IMR-90 (cell line): ENCODE data around the gene PCBP3. TPM values are rescaled to one million over a fixed set of nuclear protein-coding genes. Genes with fewer than 3 reads are reported as not detected.

Experiments used
- ATAC-seq: fragments of 200-7000 bp; cut with Tn5 transposase; 2 replicates; pipeline ENCODE4 v1.9.1; 2020; ENCODE audit warnings: low read depth, mild to moderate bottlenecking, moderate library complexity
- BruUV-seq: library from RNA; stranded (reverse); fragments of 400-500 nt; replicated peaks from 2 replicates; lab custom pipeline; 2021; lab: Mats Ljungman, UMichigan
- CTCF ChIA-PET: fragments of 300-600 bp; formaldehyde crosslinking; extraction: SDS; loops from one replicate; lab custom pipeline; 2021; ENCODE audit warnings: antibody characterized with exemption; lab: Yijun Ruan, JAX
- POLR2A ChIA-PET: fragments of 300-600 bp; sonication (Branson Sonifier 250); formaldehyde crosslinking; loops from one replicate; lab custom pipeline; 2022; ENCODE audit warnings: antibody characterized with exemption; ENCODE audit not compliant: unreplicated experiment; lab: Charles Lee
- DNase-seq: peaks from one replicate; pipeline ENCODE4 v3.0.0; 2013
- H2AFZ ChIP-seq: replicated peaks from 2 replicates; pipeline ENCODE3; 2013; ENCODE audit warnings: low read length, mild to moderate bottlenecking; ENCODE audit not compliant: poor library complexity
- H2AK5ac ChIP-seq: 2 replicates; pipeline ENCODE4 v1.6.1; 2013; ENCODE audit warnings: low read depth, low read length, inconsistent platforms
- H2AK9ac ChIP-seq: replicated peaks from 2 replicates; pipeline ENCODE3; 2013; ENCODE audit warnings: mild to moderate bottlenecking, low read depth, low read length, moderate library complexity; ENCODE audit not compliant: poor library complexity
- H2BK120ac ChIP-seq: 2 replicates; pipeline ENCODE4 v1.6.1; 2013; ENCODE audit warnings: low read depth, low read length, inconsistent platforms
- H2BK15ac ChIP-seq: 3 replicates; pipeline ENCODE4 v1.6.1; 2013; ENCODE audit warnings: low read depth, low read length, inconsistent platforms
- H2BK20ac ChIP-seq: 2 replicates; pipeline ENCODE4 v1.6.1; 2013; ENCODE audit warnings: low read depth, mild to moderate bottlenecking, inconsistent platforms, low read length, moderate library complexity
- H2BK5ac ChIP-seq: 2 replicates; pipeline ENCODE4 v1.6.1; 2013; ENCODE audit warnings: mild to moderate bottlenecking, low read depth, low read length, inconsistent platforms; ENCODE audit not compliant: poor library complexity, severe bottlenecking
- H3K14ac ChIP-seq: replicated peaks from 2 replicates; pipeline ENCODE4 v1.6.1; 2013; ENCODE audit warnings: low read depth, low read length, inconsistent platforms
- H3K18ac ChIP-seq: 2 replicates; pipeline ENCODE4 v1.6.1; 2013; ENCODE audit warnings: low read depth, low read length, control low read depth
- H3K23ac ChIP-seq: 2 replicates; pipeline ENCODE4 v1.6.1; 2013; ENCODE audit warnings: low read depth, low read length, inconsistent platforms
- H3K27ac ChIP-seq: 2 replicates; pipeline ENCODE4 v1.5.1; 2013; ENCODE audit warnings: mild to moderate bottlenecking, control low read depth, low read length; ENCODE audit not compliant: insufficient read depth
- H3K27me3 ChIP-seq: 2 replicates; pipeline ENCODE4 v1.6.1; 2013; ENCODE audit warnings: low read length; ENCODE audit not compliant: control insufficient read depth, insufficient read depth
- H3K36me3 ChIP-seq: 2 replicates; pipeline ENCODE4 v1.6.1; 2013; ENCODE audit warnings: low read length, mixed read lengths; ENCODE audit not compliant: control insufficient read depth, insufficient read depth
- H3K4ac ChIP-seq: 2 replicates; pipeline ENCODE4 v1.6.1; 2013; ENCODE audit warnings: low read depth, low read length, inconsistent platforms
- H3K4me1 ChIP-seq: 2 replicates; pipeline ENCODE4 v1.6.1; 2013; ENCODE audit warnings: low read length, mixed read lengths; ENCODE audit not compliant: control insufficient read depth, insufficient read depth
- H3K4me2 ChIP-seq: 2 replicates; pipeline ENCODE4 v1.6.1; 2013; ENCODE audit warnings: low read depth, mild to moderate bottlenecking, control low read depth, low read length, moderate library complexity
- H3K4me3 ChIP-seq: 2 replicates; pipeline ENCODE4 v1.5.1; 2013; ENCODE audit warnings: low read depth, mild to moderate bottlenecking, control low read depth, low read length, moderate library complexity; ENCODE audit not compliant: insufficient read depth
- H3K56ac ChIP-seq: 2 replicates; pipeline ENCODE4 v1.6.1; 2013; ENCODE audit warnings: low read length, inconsistent platforms; ENCODE audit not compliant: insufficient read depth; ENCODE audit errors: extremely low read depth
- H3K79me1 ChIP-seq, 2 experiments: 2 replicates each; pipeline ENCODE4 v1.6.1; 2013; ENCODE audit warnings: low read length in 2 of 2, inconsistent platforms in 1 of 2, low read depth in 1 of 2
- H3K9ac ChIP-seq: 2 replicates; pipeline ENCODE4 v1.6.1; 2013; ENCODE audit warnings: low read depth, low read length, control low read depth
- H3K9me1 ChIP-seq: 2 replicates; pipeline ENCODE4 v1.6.1; 2013; ENCODE audit warnings: low read length, inconsistent platforms; ENCODE audit not compliant: insufficient read depth
- H3K9me3 ChIP-seq: 2 replicates; pipeline ENCODE4 v1.6.1; 2013; ENCODE audit warnings: low read length; ENCODE audit not compliant: control insufficient read depth, insufficient read depth
- H4K20me1 ChIP-seq: 2 replicates; pipeline ENCODE4 v1.6.1; 2013; ENCODE audit warnings: low read length, inconsistent platforms; ENCODE audit not compliant: insufficient read depth
- H4K5ac ChIP-seq: 2 replicates; pipeline ENCODE4 v1.6.1; 2013; ENCODE audit warnings: mild to moderate bottlenecking, low read depth, low read length, control low read depth
- H4K8ac ChIP-seq, 2 experiments: 2 replicates each; pipeline ENCODE4 v1.6.1; 2013; ENCODE audit warnings: low read depth in 2 of 2, low read length in 2 of 2, control low read depth in 1 of 2, inconsistent platforms in 1 of 2
- H4K91ac ChIP-seq: 2 replicates; pipeline ENCODE4 v1.6.1; 2013; ENCODE audit warnings: low read depth, low read length, inconsistent platforms; ENCODE audit not compliant: insufficient read depth
- CEBPB ChIP-seq: IDR thresholded peaks from 2 replicates; pipeline ENCODE4 v1.6.1; 2012; ENCODE audit warnings: low read depth, low read length, improper control_type of control experiment
- CHD1 ChIP-seq: IDR thresholded peaks from 2 replicates; pipeline ENCODE4 v1.6.1; 2012; ENCODE audit warnings: low read depth, low read length, improper control_type of control experiment
- CTCF ChIP-seq: conservative IDR thresholded peaks from 2 replicates; pipeline ENCODE4 v1.5.1; 2012; ENCODE audit warnings: mild to moderate bottlenecking, low read depth, low read length, improper control_type of control experiment
- ELK1 ChIP-seq: fragments of 150-350 bp; IDR thresholded peaks from 2 replicates; pipeline ENCODE4 v1.6.1; 2016; ENCODE audit warnings: low read depth, mild to moderate bottlenecking, low read length, moderate library complexity, borderline replicate concordance
- MAFK ChIP-seq: IDR thresholded peaks from 2 replicates; pipeline ENCODE4 v1.6.1; 2012; ENCODE audit warnings: low read depth, low read length, improper control_type of control experiment
- MAZ ChIP-seq: IDR thresholded peaks from 2 replicates; pipeline ENCODE4 v1.6.1; 2012; ENCODE audit warnings: low read depth, mild to moderate bottlenecking, low read length, improper control_type of control experiment, moderate library complexity, borderline replicate concordance
- MXI1 ChIP-seq: IDR thresholded peaks from 2 replicates; pipeline ENCODE4 v1.6.1; 2012; ENCODE audit warnings: low read depth, mild to moderate bottlenecking, low read length, moderate library complexity, borderline replicate concordance
- NFE2L2 ChIP-seq: fragments of 150-350 bp; IDR thresholded peaks from 2 replicates; pipeline ENCODE4 v1.6.1; 2016; ENCODE audit warnings: low read depth, mild to moderate bottlenecking, low read length
- POLR2A ChIP-seq: IDR thresholded peaks from 2 replicates; pipeline ENCODE4 v1.6.1; 2012; ENCODE audit warnings: mild to moderate bottlenecking, low read depth, low read length
- RAD21 ChIP-seq: IDR thresholded peaks from 2 replicates; pipeline ENCODE4 v1.6.1; 2012; ENCODE audit warnings: low read length, improper control_type of control experiment
- RCOR1 ChIP-seq: IDR thresholded peaks from 2 replicates; pipeline ENCODE4 v1.6.1; 2012; ENCODE audit warnings: mild to moderate bottlenecking, low read length, improper control_type of control experiment; ENCODE audit not compliant: insufficient replicate concordance
- RFX5 ChIP-seq: IDR thresholded peaks from 2 replicates; pipeline ENCODE4 v1.8.0; 2012; ENCODE audit warnings: low read depth, mild to moderate bottlenecking, low read length, moderate library complexity
- SMC3 ChIP-seq: fragments of 150-350 bp; IDR thresholded peaks from 2 replicates; pipeline ENCODE4 v1.6.1; 2016; ENCODE audit warnings: low read depth, mild to moderate bottlenecking, antibody characterized with exemption, low read length, moderate library complexity
- USF2 ChIP-seq: fragments of 150-350 bp; IDR thresholded peaks from 2 replicates; pipeline ENCODE4 v1.6.1; 2017; ENCODE audit warnings: mild to moderate bottlenecking, antibody characterized with exemption, low read length, low read depth
- WGBS, 2 experiments: methylation state at CpG; one replicate each; pipeline versions ENCODE4 v1.1.5 to v1.1.7; 2013; ENCODE audit warnings: missing lambda C conversion rate in 2 of 2; ENCODE audit not compliant: insufficient read length in 1 of 2; ENCODE audit errors: extremely low coverage in 2 of 2; 5-methylcytosine and 5-hydroxymethylcytosine counted together
- dilution Hi-C: fragments of 300-500 bp; cut with HindIII; formaldehyde crosslinking; loops from one replicate; pipeline ENCODE4 v1.14.3; 2018; ENCODE audit warnings: low sequenced_read_pairs; ENCODE audit not compliant: unreplicated experiment
- in situ Hi-C: fragments of 300-500 bp; cut with MboI; formaldehyde crosslinking; loops from 3 replicates; pipeline ENCODE4 v1.14.3; 2019; ENCODE audit warnings: low sequenced_read_pairs, inconsistent platforms, mixed read lengths
- intact Hi-C: fragments of 100-400 bp; cut with micrococcal nuclease; formaldehyde crosslinking; loops from 2 replicates; pipeline ENCODE4 v1.10.0; 2022
- polyA plus RNA-seq, 3 experiments: library from polyadenylated mRNA; depleted of rRNA; stranded (reverse); fragments of >200 nt; gene quantifications; 2 replicates each; pipeline ENCODE4 v1.2.3, GENCODE V29; 2012; ENCODE audit warnings: low replicate concordance in 1 of 3
- total RNA-seq: library from RNA; depleted of rRNA; stranded (reverse); fragments of >200 nt; gene quantifications from 2 replicates; pipeline ENCODE4 v1.2.3, GENCODE V29; 2012

Gene PCBP3
- total and polyA plus RNA-seq, 2 of the 4 experiments (the other 2 are of a cell fraction), result 2.9 to 3.9 TPM

- H4K8ac ChIP-seq, result no peak overlapping the region
- no peak overlapping the region for H3K4me2 ChIP-seq
- no peak overlapping the region for H2BK20ac ChIP-seq
- H3K27me3 ChIP-seq, result peaks cover 19% of the 10 kb centered on the region
- no peak overlapping the region for H3K4ac ChIP-seq
- H2BK5ac ChIP-seq, result peak overlapping the region; percentile 96
- no peaks in the 10 kb centered on the region for H3K4me1 ChIP-seq
- dilution Hi-C loops (no loop called here), intact Hi-C loops (no loop called here), in situ Hi-C loops (no loop called here)
- ATAC-seq (no peak), DNase-seq (no peak)
- no TSS peak for BruUV-seq
- no peak overlapping the region for H3K18ac ChIP-seq
- no peaks in the 10 kb centered on the region for H3K9me3 ChIP-seq
- H4K91ac ChIP-seq, result no peak overlapping the region
- POLR2A ChIA-PET, result no interaction called here
- H3K14ac ChIP-seq, result no peak overlapping the region
- H2BK15ac ChIP-seq, result no peak overlapping the region
- H3K9me1 ChIP-seq, result peaks cover 14% of the 10 kb centered on the region
- H4K20me1 ChIP-seq, result no peaks in the 10 kb centered on the region
- H4K5ac ChIP-seq, result no peak overlapping the region
- TF ChIP-seq RCOR1 (no peak), MXI1 (no peak), ELK1 (no peak), NFE2L2 (no peak), CHD1 (no peak), MAZ (no peak), RAD21 (no peak), RFX5 (no peak), MAFK (no peak), CEBPB (no peak), USF2 (no peak), POLR2A (no peak), SMC3 (no peak), CTCF (no peak)
- H3K56ac ChIP-seq, result no peak overlapping the region
- H2BK120ac ChIP-seq, result no peak overlapping the region
- peak overlapping the region; percentile 60; the same call in 1 of the 2 replicates for H2AK5ac ChIP-seq
- no peak overlapping the region for H3K9ac ChIP-seq
- H3K4me3 ChIP-seq, result no peak overlapping the region
- H3K27ac ChIP-seq, result no peak overlapping the region
- H3K36me3 ChIP-seq, result no peaks in the 10 kb centered on the region
- no peaks in the 10 kb centered on the region for H3K79me1 ChIP-seq
- H3K23ac ChIP-seq, result 0 out of 2 replicates have a peak overlapping the region, but pooled peaks have one; percentile 46
- CTCF ChIA-PET, result interaction anchor here (0.6 kb wide), 1 partner anchor 187 kb away, joined by 3 read pairs; no protein-coding TSS in a partner anchor
- H2AK9ac ChIP-seq, result no peak overlapping the region
- H2AFZ ChIP-seq, result peak overlapping the region; percentile 43
- WGBS, 2 experiments, result 100% methylated on average over 1 of the region's 3 CpGs; no CpG with 5 or more reads in 1 of the 2 experiments
Observed at GRCh38 chr21:45636459-45636858, 7.1 kb upstream of the PCBP3 start.
